Measurements from ENCODE around the gene KSR2. TPM values are rescaled to one million over a fixed set of nuclear protein-coding genes. Genes with fewer than 3 reads are reported as not detected.

KSR2 gene
- polyA plus RNA-seq, 1 experiment = not detected

GRCh38 chr12:117525766-117526165 is 443.0 kb downstream of the KSR2 start:
- no peak for TF ChIP-seq CTCF (IDR thresholded peaks at IDR 0.05; ENCODE audit: insufficient read depth, low read depth, low read length)
- ChIA-PET CTCF (no interaction called here), POLR2A (no interaction called here)
- Histone ChIP-seq H3K27me3 (ENCODE audit: control insufficient read depth, insufficient read depth, low read length) (no peaks in the 10 kb centered on the region; the same call in 1 of the 2 replicates), H3K4me3 (ENCODE audit: low read depth, low read length) (no peak overlapping the region), H3K36me3 (ENCODE audit: control insufficient read depth, insufficient read depth, low read length) (no peaks in the 10 kb centered on the region)
- DNase-seq (ENCODE audit: low read depth) = no peak

- DNase-seq (ENCODE audit: low read depth) = no peak
- Histone ChIP-seq H3K27me3 (ENCODE audit: control insufficient read depth, insufficient read depth, low read length) (no peaks in the 10 kb centered on the region; the same call in 1 of the 2 replicates), H3K4me3 (ENCODE audit: low read depth, low read length) (no peak overlapping the region), H3K36me3 (ENCODE audit: control insufficient read depth, insufficient read depth, low read length) (no peaks in the 10 kb centered on the region)
- CTCF ChIA-PET = no interaction called here
- POLR2A ChIA-PET = no interaction called here
- TF ChIP-seq CTCF (IDR thresholded peaks at IDR 0.05; ENCODE audit: insufficient read depth, low read depth, low read length) = no peak
Observed at GRCh38 chr12:117524806-117525205, 444.0 kb downstream of the KSR2 start.

GRCh38 chr12:117523971-117524370 is 444.8 kb downstream of the KSR2 start:
- TF ChIP-seq CTCF (IDR thresholded peaks at IDR 0.05; ENCODE audit: insufficient read depth, low read depth, low read length) = no peak
- DNase-seq (ENCODE audit: low read depth) = no peak
- POLR2A ChIA-PET = no interaction called here
- CTCF ChIA-PET = no interaction called here
- H3K27me3 ChIP-seq (ENCODE audit: control insufficient read depth, insufficient read depth, low read length) = no peaks in the 10 kb centered on the region; the same call in 1 of the 2 replicates
- H3K36me3 ChIP-seq (ENCODE audit: control insufficient read depth, insufficient read depth, low read length) = no peaks in the 10 kb centered on the region
- no peak overlapping the region for H3K4me3 ChIP-seq (ENCODE audit: low read depth, low read length)

DNA sequence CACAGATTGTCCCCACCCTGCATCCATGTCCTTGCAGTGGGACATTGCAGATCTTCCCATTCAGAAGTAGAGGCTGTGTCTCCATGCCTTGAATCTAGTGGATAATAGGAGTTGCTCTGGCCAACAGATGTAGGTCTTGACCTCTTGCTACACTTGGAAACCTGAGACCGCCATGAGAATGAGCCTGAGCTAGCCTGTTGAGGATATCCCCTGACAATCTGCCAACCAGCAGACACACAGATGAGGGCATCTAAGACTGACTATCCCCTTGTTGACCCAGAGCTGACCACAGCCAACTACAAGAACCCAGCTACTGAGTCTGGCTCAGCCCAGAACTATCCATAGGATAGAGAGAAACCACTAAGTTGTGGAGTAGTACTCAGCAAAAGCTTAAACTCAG is 446.2 kb downstream of the KSR2 start:
- Histone ChIP-seq H3K27me3 (ENCODE audit: control insufficient read depth, insufficient read depth, low read length) (no peaks in the 10 kb centered on the region), H3K36me3 (ENCODE audit: control insufficient read depth, insufficient read depth, low read length) (no peaks in the 10 kb centered on the region), H3K4me3 (ENCODE audit: low read depth, low read length) (no peak overlapping the region)
- POLR2A ChIA-PET = no interaction called here
- TF ChIP-seq CTCF (IDR thresholded peaks at IDR 0.05; ENCODE audit: insufficient read depth, low read depth, low read length) = no peak
- no peak for DNase-seq (ENCODE audit: low read depth)
- CTCF ChIA-PET = no interaction called here

- CTCF ChIA-PET = no interaction called here
- Histone ChIP-seq H3K4me3 (ENCODE audit: low read depth, low read length) (no peak overlapping the region), H3K27me3 (ENCODE audit: control insufficient read depth, insufficient read depth, low read length) (no peaks in the 10 kb centered on the region), H3K36me3 (ENCODE audit: control insufficient read depth, insufficient read depth, low read length) (no peaks in the 10 kb centered on the region)
- POLR2A ChIA-PET = no interaction called here
- DNase-seq (ENCODE audit: low read depth) = no peak
- TF ChIP-seq CTCF (IDR thresholded peaks at IDR 0.05; ENCODE audit: insufficient read depth, low read depth, low read length) = no peak
Observed at GRCh38 chr12:117521867-117522266, 446.9 kb downstream of the KSR2 start.

Data from BJ (cell line).